Astrocyte (in vitro differentiated cells and primary cell): ENCODE results near the gene CLDN22.

Experiments
- EZH2 ChIP-seq: IDR thresholded peaks from 2 replicates; pipeline ENCODE4 v1.6.1; 2012; ENCODE audit warnings: mild to moderate bottlenecking, low read length, inconsistent platforms; ENCODE audit not compliant: insufficient read depth
- TF ChIP-seq, protein P1 (sequence below): IDR thresholded peaks from 2 replicates; pipeline ENCODE4 v1.5.1; 2011; ENCODE audit warnings: low read depth, mild to moderate bottlenecking, inconsistent platforms, low read length, moderate library complexity; ENCODE audit not compliant: insufficient read depth

- TF ChIP-seq, protein P1, sequence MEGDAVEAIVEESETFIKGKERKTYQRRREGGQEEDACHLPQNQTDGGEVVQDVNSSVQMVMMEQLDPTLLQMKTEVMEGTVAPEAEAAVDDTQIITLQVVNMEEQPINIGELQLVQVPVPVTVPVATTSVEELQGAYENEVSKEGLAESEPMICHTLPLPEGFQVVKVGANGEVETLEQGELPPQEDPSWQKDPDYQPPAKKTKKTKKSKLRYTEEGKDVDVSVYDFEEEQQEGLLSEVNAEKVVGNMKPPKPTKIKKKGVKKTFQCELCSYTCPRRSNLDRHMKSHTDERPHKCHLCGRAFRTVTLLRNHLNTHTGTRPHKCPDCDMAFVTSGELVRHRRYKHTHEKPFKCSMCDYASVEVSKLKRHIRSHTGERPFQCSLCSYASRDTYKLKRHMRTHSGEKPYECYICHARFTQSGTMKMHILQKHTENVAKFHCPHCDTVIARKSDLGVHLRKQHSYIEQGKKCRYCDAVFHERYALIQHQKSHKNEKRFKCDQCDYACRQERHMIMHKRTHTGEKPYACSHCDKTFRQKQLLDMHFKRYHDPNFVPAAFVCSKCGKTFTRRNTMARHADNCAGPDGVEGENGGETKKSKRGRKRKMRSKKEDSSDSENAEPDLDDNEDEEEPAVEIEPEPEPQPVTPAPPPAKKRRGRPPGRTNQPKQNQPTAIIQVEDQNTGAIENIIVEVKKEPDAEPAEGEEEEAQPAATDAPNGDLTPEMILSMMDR, result no peak
- no peak for TF ChIP-seq EZH2
These were observed 27.5 kb upstream of the CLDN22 start for GRCh38 chr4:183347566-183347965.
